MM.1S (cell line): ENCODE data around the gene CALCA.

Experiments
- DNase-seq: peaks from one replicate; pipeline ENCODE4 v3.0.0-alpha.2; 2015
- H2AFZ ChIP-seq: fragments of 300-600 bp; sonication (generic); 2 replicates; pipeline ENCODE4 v1.6.0; 2016; ENCODE audit warnings: antibody characterized with exemption, low read length
- H3F3A ChIP-seq: fragments of 300-600 bp; sonication (generic); 2 replicates; pipeline ENCODE4 v1.6.1; 2016; ENCODE audit warnings: mild to moderate bottlenecking, antibody characterized with exemption, low read length, moderate library complexity, mixed read lengths; ENCODE audit not compliant: insufficient read depth
- H3K27ac ChIP-seq: fragments of 300-600 bp; sonication (generic); 2 replicates; pipeline ENCODE4 v1.5.1; 2016; ENCODE audit warnings: mild to moderate bottlenecking, low read length
- H3K27me3 ChIP-seq: fragments of 300-600 bp; sonication (generic); replicated peaks from 2 replicates; pipeline ENCODE4 v1.6.0; 2016; ENCODE audit warnings: low read length; ENCODE audit not compliant: insufficient read depth
- H3K36me3 ChIP-seq: fragments of 300-600 bp; sonication (generic); replicated peaks from 2 replicates; pipeline ENCODE4 v1.6.1; 2016; ENCODE audit warnings: mild to moderate bottlenecking, low read length, mixed read lengths; ENCODE audit not compliant: insufficient read depth
- H3K4me1 ChIP-seq: fragments of 300-600 bp; sonication (generic); 2 replicates; pipeline ENCODE4 v1.6.1; 2016; ENCODE audit warnings: low read length, mixed read lengths
- H3K4me2 ChIP-seq: fragments of 300-600 bp; sonication (generic); 2 replicates; pipeline ENCODE4 v1.6.0; 2016; ENCODE audit warnings: low read depth, low read length
- H3K4me3 ChIP-seq: fragments of 300-600 bp; sonication (generic); 2 replicates; pipeline ENCODE4 v1.5.1; 2016; ENCODE audit warnings: low read length, mixed read lengths
- H3K79me2 ChIP-seq: fragments of 300-600 bp; sonication (generic); 2 replicates; pipeline ENCODE4 v1.6.1; 2016; ENCODE audit warnings: mixed run types, low read length, mixed read lengths
- H3K9ac ChIP-seq: fragments of 300-600 bp; sonication (generic); 2 replicates; pipeline ENCODE4 v1.6.1; 2016; ENCODE audit warnings: low read length, mixed read lengths
- H3K9me2 ChIP-seq: fragments of 300-600 bp; sonication (generic); replicated peaks from 2 replicates; pipeline ENCODE4 v1.6.1; 2016; ENCODE audit warnings: mild to moderate bottlenecking, low read length, mixed read lengths; ENCODE audit not compliant: insufficient read depth
- H3K9me3 ChIP-seq: fragments of 300-600 bp; sonication (generic); replicated peaks from 2 replicates; pipeline ENCODE4 v1.6.1; 2016; ENCODE audit warnings: mild to moderate bottlenecking, low read length, mixed read lengths; ENCODE audit not compliant: insufficient read depth
- H4K20me1 ChIP-seq: fragments of 300-600 bp; sonication (generic); 2 replicates; pipeline ENCODE4 v1.6.1; 2016; ENCODE audit warnings: mild to moderate bottlenecking, low read length, moderate library complexity, mixed read lengths; ENCODE audit not compliant: insufficient read depth
- EZH2 ChIP-seq: fragments of 300-600 bp; sonication (generic); optimal IDR thresholded peaks from 2 replicates; pipeline ENCODE3; 2017; ENCODE audit warnings: low read depth, mild to moderate bottlenecking, antibody characterized with exemption, low read length, mixed read lengths
- EZH2phosphoT487 ChIP-seq: fragments of 300-600 bp; sonication (generic); IDR thresholded peaks from 2 replicates; pipeline ENCODE4 v1.6.1; 2018; ENCODE audit warnings: antibody characterized with exemption, low read length
- TF ChIP-seq, protein P1 (sequence below): fragments of 300-600 bp; sonication (generic); IDR thresholded peaks from 2 replicates; pipeline ENCODE4 v1.5.1; 2016; ENCODE audit warnings: antibody characterized with exemption, low read length, mixed read lengths

CALCA gene, protein sequence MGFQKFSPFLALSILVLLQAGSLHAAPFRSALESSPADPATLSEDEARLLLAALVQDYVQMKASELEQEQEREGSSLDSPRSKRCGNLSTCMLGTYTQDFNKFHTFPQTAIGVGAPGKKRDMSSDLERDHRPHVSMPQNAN

DNA sequence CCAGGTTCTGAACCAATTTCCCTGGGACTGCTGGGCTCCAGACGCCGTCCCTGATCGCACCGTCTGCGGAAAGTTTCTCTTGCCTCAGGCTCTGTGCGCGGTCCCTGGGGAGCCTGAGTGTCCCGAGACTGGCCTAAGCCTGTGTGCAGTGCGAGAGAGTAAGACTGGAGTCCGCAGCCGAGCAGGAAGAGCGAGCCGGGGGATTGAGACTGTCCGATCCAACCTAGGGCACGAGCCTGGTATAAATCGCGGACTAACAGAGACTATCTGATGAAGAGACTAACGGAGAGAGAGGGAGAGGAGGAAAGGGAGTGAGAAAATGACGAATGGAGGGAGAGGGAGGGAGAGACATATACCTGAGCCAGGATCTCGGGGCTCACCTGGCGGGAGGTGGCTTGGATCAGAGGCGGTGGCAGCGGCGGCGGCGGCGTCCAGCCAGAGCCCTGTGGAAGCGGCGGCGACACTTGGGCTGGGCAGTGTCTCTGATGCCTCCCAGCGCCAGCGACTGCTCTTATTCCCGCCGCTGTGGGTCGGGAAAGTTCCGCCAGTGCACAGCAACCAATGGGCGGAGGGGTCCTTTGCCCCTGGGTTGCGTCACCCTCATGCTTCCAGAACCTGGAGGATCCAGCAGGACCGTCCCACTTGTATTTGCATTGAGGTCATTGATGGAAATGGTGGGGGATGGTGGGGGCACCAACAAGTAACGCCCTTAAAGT, at the start of gene CALCA:
Gene CALCA (minus strand): TSS at position 487 of the 716 bp plus-strand sequence. CDS start 1,159 bp downstream, outside the sequence.
- no peak for TF ChIP-seq EZH2phosphoT487
- TF ChIP-seq, protein P1, sequence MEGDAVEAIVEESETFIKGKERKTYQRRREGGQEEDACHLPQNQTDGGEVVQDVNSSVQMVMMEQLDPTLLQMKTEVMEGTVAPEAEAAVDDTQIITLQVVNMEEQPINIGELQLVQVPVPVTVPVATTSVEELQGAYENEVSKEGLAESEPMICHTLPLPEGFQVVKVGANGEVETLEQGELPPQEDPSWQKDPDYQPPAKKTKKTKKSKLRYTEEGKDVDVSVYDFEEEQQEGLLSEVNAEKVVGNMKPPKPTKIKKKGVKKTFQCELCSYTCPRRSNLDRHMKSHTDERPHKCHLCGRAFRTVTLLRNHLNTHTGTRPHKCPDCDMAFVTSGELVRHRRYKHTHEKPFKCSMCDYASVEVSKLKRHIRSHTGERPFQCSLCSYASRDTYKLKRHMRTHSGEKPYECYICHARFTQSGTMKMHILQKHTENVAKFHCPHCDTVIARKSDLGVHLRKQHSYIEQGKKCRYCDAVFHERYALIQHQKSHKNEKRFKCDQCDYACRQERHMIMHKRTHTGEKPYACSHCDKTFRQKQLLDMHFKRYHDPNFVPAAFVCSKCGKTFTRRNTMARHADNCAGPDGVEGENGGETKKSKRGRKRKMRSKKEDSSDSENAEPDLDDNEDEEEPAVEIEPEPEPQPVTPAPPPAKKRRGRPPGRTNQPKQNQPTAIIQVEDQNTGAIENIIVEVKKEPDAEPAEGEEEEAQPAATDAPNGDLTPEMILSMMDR: no peak
- no peak for TF ChIP-seq EZH2

DNA sequence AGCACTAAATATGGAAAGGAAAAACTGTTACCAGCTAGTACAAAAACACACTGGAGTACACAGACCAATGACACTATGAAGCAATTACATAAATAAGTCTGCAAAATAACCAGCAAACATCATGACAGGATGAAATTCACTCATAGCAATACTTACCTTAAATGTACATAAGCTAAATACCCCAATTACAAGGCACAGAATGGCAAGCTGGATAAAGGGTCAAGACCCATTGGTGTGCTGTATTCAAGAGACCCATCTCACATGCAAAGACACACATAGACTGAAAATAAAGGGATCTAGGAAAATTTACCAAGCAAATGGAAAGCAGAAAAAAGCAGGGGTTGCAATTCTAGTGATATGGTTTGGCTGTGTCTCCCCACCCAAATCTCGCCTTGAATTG, 44.0 kb upstream of the CALCA start:
- H3K9ac ChIP-seq: no peak overlapping the region
- H3K9me3 ChIP-seq: no peaks in the 10 kb centered on the region
- H3K27me3 ChIP-seq: no peaks in the 10 kb centered on the region
- no peak for TF ChIP-seq EZH2
- TF ChIP-seq, protein P1: no peak
- no peak for TF ChIP-seq EZH2phosphoT487
- H3K79me2 ChIP-seq: no peaks in the 10 kb centered on the region
- DNase-seq: no peak
- no peaks in the 10 kb centered on the region for H3K36me3 ChIP-seq
- H4K20me1 ChIP-seq: no peaks in the 10 kb centered on the region
- no peaks in the 10 kb centered on the region for H3K4me1 ChIP-seq
- no peak overlapping the region for H3K27ac ChIP-seq
- no peaks in the 10 kb centered on the region for H3F3A ChIP-seq
- no peak overlapping the region for H3K4me3 ChIP-seq
- no peak overlapping the region for H3K4me2 ChIP-seq
- H2AFZ ChIP-seq: no peak overlapping the region
- no peaks in the 10 kb centered on the region for H3K9me2 ChIP-seq

More for the DNA sequence above, at the start of gene CALCA:
- Histone ChIP-seq H3K4me3 (no peak within 1 kb of the TSS), H3K27ac (no peak within 1 kb of the TSS), H2AFZ (no peak within 1 kb of the TSS), H4K20me1 (no peaks in the 10 kb centered on the region), H3K9ac (no peak within 1 kb of the TSS), H3K4me1 (no peaks in the 10 kb centered on the region), H3K79me2 (no peaks in the 10 kb centered on the region), H3K4me2 (no peak within 1 kb of the TSS), H3K27me3 (no peaks in the 10 kb centered on the region), H3K9me3 (no peaks in the 10 kb centered on the region), H3F3A (no peaks in the 10 kb centered on the region), H3K36me3 (no peaks in the 10 kb centered on the region), H3K9me2 (no peaks in the 10 kb centered on the region)
- no peak for DNase-seq

DNA sequence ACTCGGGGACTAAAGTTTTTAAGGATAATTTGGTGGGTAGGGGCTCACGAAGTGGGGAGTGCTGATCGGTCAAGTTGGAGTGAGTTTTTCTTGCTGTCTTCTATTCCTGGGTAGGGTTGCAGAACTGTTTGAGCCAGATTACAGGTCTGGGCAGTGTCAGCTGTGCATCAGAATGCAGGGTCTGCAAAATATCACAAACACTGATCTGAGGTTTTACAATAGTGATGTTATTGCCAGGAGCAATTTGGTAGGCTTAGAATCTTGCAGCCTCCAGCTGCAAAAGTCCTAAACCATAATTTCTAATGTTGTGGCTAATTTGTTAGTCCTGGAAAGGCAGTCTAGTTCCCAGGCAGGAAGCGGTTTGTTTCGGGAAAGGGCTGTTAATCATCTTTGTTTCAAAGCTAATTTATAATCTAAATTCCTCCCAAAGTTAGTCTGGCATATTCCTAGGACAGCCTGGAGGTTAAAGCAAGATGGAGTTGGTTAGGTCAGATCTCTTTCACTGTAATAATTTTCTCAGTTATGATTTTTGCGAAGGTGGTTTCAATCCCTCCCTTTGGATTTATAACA, 39.7 kb upstream of the CALCA start:
- Histone ChIP-seq H3K79me2 (no peaks in the 10 kb centered on the region), H3K36me3 (no peaks in the 10 kb centered on the region), H3K9ac (no peak overlapping the region), H3K4me1 (no peaks in the 10 kb centered on the region), H3F3A (no peaks in the 10 kb centered on the region), H2AFZ (no peak overlapping the region), H3K27ac (no peak overlapping the region), H3K27me3 (no peaks in the 10 kb centered on the region), H4K20me1 (no peaks in the 10 kb centered on the region), H3K9me3 (no peaks in the 10 kb centered on the region), H3K4me3 (no peak overlapping the region), H3K9me2 (no peaks in the 10 kb centered on the region), H3K4me2 (no peak overlapping the region)
- DNase-seq: no peak
- TF ChIP-seq, protein P1: no peak
- TF ChIP-seq EZH2 (no peak), EZH2phosphoT487 (no peak)
